IPS-18c (cell line): Measurements from ENCODE around the gene SPTBN5.

Experiments
- H3K4me3 ChIP-seq: 2 replicates; pipeline ENCODE4 v1.7.0; 2013; ENCODE audit warnings: low read depth, mild to moderate bottlenecking, low read length, moderate library complexity; ENCODE audit not compliant: insufficient read depth
- H3K9me3 ChIP-seq: one replicate; pipeline ENCODE4 v1.6.1; 2013; ENCODE audit warnings: mild to moderate bottlenecking, low read length, moderate library complexity; ENCODE audit not compliant: control insufficient read depth, insufficient read depth

Gene SPTBN5

GRCh38 chr15:41894251-41894790 lies 468 bp upstream of the SPTBN5 start:
- no peak overlapping the region for H3K4me3 ChIP-seq

DNA sequence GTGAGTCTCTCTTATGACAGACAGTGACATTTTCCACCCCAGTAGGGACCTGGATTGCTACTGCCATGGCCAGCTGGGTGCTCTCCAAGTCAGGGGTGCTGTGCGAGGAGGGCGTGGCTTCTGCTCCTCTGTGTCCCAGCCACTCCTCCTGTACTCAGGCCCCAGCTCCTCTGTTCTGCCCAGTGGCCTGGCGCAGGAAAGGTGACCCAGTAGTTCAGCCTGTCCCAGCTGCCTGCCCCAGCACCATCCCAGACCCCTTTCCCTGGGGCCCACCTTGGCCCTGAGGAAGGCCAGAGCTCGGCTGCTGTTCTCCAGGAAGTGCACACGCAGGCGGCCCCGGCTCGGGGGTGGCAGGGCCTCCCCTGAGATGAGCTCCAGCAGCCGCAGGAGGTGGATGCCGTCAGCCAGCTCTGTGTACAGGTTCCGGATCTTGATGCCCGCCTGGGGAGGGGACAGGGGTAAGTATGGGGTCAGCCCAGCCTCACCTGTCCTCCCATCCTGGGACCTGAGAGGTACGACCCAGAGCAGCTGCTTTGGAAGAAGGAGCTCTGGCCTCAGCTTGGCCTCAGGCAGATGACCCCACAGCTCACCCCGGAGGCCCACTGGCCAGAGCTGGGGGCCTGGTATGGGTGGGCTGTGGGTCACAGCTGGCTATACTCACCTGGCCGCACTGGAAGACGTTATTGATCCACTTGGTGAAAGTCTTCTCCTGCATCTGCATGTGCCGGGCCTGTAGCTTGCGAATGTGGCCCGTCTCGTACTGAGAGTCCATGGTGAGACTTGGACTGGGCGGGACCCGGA lies 1.0 kb downstream of the SPTBN5 start:
- Histone ChIP-seq H3K9me3 (no peaks in the 10 kb centered on the region), H3K4me3 (no peak overlapping the region)

More at GRCh38 chr15:41894251-41894790, 468 bp upstream of the SPTBN5 start:
- H3K9me3 ChIP-seq, result no peaks in the 10 kb centered on the region

GRCh38 chr15:41891946-41892345 lies 1.9 kb downstream of the SPTBN5 start:
- H3K4me3 ChIP-seq, result no peak overlapping the region
- no peaks in the 10 kb centered on the region for H3K9me3 ChIP-seq

DNA sequence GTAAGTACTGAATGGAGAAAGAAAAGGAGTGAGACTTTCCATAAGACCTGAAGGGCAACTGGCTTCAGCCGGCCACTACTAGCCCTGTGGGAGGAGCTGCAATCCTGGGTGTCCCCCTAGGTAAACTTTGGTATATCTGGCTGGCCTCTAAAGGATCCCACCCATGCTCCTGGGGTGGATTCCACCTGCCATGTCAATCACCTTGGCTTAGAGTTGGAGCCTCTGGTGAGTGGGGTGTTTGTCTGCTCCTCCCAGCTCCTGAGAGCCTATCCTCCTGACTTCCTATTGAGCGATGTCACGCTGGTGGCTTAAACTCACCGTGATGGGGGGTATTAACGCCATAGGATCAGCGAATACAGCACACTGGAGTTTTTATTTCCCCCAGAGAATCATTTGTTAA lies 2.6 kb downstream of the SPTBN5 start:
- Histone ChIP-seq H3K9me3 (no peaks in the 10 kb centered on the region), H3K4me3 (no peak overlapping the region)

DNA sequence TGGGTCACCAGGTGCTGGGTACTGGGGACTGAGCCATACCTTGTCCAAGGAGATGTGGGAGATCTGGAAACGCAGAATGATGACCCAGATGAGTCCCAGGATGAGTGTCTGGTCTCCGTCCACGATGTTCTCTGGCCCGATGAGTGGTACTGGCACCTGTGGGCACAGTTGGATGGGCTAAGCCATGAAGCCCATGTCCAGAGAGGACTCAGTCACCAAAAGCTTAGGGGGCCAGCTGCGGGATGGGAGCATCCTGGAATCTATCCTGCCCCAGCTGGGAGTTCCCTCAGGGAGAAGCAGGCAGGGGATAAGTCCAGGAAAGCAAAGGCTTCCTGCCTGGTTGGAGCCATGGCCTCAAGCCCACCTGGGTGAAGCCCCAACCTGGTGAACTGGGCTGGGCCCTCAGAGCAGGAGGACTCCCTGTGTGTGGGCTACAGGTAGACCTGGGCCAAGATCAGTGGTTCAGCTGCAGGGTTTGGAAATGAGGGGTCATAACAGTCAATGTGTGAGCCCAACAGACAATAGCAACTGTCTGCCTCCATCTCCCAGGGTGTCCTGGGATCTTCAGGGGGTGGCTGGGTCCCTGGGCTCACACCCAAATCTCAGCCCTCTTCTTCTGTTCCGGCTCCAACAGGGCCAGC lies 3.7 kb downstream of the SPTBN5 start:
- no peak overlapping the region for H3K4me3 ChIP-seq
- no peaks in the 10 kb centered on the region for H3K9me3 ChIP-seq

GRCh38 chr15:41888662-41889253 lies 5.1 kb downstream of the SPTBN5 start:
- Histone ChIP-seq H3K9me3 (no peaks in the 10 kb centered on the region), H3K4me3 (no peak overlapping the region)

- Histone ChIP-seq H3K4me3 (no peak overlapping the region), H3K9me3 (no peaks in the 10 kb centered on the region)
These were observed 6.0 kb downstream of the SPTBN5 start for GRCh38 chr15:41887893-41888292.

DNA sequence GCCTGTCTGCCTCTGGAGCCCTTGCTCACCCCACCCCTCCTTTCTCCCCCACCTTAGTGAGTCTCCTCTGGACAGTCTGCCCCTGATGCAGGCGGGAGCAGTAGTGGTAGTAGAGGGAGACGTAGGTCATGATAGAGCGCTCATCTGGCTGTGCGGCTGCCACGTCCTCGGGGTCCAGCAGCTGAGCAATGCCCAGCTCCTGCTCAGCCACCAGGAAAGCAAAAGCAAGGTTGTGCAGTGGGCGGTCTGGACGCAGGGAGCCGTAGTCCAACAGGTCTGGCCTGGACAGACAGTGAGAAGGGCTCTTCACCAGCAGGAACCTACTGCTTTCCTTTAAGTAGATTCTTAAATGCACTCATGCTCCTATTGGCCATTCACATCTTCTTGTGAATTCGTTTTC lies 6.7 kb downstream of the SPTBN5 start:
- H3K4me3 ChIP-seq, result no peak overlapping the region
- H3K9me3 ChIP-seq, result no peaks in the 10 kb centered on the region

GRCh38 chr15:41886741-41887140 lies 7.1 kb downstream of the SPTBN5 start:
- Histone ChIP-seq H3K4me3 (no peak overlapping the region), H3K9me3 (no peaks in the 10 kb centered on the region)

- Histone ChIP-seq H3K4me3 (no peak overlapping the region), H3K9me3 (no peaks in the 10 kb centered on the region)
These were observed 8.0 kb downstream of the SPTBN5 start for GRCh38 chr15:41885841-41886240.

DNA sequence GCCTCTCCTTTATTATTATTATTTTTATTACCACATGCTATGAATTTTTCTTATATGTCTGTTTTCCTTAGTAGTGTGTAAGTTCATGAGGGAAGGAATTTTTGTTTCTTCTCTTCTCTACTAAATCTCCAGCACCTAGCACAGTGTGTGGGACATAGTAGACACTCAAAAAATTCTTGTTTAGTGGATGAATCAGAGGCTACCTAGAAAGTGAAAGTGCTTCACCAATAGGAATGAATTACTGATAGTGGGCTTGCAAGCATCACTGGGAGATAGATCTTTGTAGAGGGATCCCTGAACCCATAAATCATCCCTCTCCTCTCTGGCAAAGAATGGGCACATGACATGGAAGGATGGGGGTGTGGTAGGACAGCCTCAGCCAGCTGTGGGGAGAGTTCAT lies 8.5 kb downstream of the SPTBN5 start:
- H3K4me3 ChIP-seq, result no peak overlapping the region
- no peaks in the 10 kb centered on the region for H3K9me3 ChIP-seq

DNA sequence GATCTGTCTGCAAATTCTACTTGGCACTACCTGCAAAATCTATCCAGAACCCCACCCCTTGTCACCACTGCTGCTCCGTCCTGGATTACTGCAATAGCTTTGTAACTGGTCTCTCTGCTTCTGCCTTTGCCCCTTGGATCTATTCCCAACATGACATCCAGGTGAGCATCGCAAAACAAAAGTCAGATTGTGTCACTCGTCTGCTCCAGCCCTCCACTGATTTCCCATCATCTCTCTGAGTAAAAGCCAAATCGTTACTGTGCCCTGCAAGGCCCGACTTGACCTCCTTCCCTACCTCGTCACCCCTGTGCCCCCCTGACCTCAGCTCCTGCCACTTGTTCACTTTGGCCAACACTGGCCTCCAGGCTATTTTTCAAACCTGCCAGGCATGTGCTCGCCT lies 9.4 kb downstream of the SPTBN5 start:
- Histone ChIP-seq H3K9me3 (no peaks in the 10 kb centered on the region), H3K4me3 (no peak overlapping the region)

DNA sequence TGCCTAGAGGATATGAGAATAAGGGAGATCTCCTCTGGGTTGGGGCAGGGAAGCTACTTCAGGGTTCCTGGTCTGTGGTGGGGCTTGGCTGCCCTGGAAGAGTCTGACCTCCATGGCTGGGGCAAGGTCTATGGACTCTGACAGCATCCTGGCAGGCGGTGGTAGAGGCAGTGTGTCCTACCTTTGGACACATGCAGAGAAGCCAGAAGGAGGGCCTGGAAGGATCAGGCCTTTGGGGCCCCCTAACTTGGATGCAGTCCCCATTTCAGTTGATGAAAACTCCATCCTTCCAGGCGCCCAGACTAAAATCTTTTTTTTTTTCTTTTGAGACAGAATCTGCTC lies 10.4 kb downstream of the SPTBN5 start:
- no peak overlapping the region for H3K4me3 ChIP-seq
- no peaks in the 10 kb centered on the region for H3K9me3 ChIP-seq

GRCh38 chr15:41882689-41883483 lies 11.0 kb downstream of the SPTBN5 start:
- Histone ChIP-seq H3K9me3 (no peaks in the 10 kb centered on the region), H3K4me3 (peak overlapping the region; percentile 44; the same call in 1 of the 2 replicates)

DNA sequence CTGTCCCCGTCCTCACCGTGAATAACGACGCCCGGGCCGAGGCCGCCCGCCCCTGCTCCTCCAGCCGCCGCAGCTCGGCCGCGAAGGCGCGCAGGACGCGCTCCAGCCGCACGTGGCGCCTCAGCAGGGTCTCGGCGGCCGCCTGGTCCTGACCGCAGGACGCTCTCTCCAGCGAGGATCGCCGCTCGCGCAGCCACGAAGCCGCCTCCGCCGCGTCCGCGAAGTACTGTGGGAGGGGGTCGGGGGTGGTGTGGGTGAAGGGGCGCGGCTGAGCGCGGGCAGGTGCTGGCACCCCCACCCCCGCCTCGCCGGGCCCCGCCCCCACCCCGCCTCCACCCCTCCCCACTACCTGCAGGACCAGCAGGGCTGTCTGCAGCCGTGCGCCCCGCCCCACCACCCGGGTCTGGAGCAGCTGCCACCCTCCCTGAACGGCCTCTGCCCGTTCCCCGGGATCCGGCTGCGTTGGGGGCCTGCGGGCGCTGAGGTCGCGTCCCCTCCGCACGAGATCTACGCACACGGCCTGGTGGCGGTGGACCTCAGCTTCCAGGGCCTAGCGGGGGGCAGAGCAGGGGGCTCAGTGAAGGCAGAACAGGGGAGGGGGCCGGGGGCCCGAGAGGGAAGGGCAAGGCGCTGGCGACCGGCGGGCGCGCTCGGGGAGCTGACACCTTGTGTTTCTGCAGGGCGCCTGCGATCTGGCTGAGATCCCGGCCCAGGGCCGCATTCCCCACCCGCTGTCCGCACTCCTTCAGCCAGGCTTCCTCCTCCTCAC lies 11.7 kb downstream of the SPTBN5 start:
- no peaks in the 10 kb centered on the region for H3K9me3 ChIP-seq
- H3K4me3 ChIP-seq, result peak overlapping the region; percentile 44

DNA sequence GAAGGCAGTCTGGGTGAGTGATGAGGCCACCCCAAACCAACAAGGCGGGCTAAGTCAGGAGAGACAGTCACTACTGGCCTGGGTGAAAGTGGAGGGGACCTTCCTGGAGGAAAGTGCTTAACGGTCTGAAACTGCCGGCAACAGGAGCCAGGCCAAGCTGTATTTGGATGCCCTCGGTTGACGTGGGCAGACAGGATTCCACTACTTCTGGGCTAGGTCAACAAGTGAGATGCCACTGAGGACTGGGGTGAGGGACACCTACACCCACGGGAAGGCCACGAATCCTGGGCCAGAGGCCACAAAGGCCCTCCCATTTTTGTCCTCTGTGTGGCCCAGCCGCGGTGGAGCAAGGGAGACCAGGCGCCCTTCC lies 12.3 kb downstream of the SPTBN5 start:
- H3K4me3 ChIP-seq, result no peak overlapping the region
- H3K9me3 ChIP-seq, result no peaks in the 10 kb centered on the region

DNA sequence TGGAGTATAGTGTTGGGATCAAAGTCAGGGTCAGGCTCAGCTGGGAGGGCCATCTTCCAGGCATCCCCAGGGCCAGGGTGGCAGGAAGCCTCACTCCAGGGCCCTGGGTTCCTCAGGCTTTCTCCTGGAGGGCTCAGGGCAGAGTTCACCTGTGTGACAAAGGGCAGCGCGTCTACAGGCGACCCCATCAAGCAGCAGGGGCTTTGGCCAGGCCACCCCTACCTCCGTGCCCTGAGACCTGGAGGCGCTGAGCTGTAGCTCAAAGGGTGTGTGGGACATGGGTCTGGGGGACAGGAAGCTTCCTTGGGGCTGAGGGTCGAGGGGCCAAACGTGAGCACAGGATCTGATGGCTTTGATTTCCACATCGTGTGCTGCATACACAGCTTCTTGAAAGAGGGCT lies 12.8 kb downstream of the SPTBN5 start:
- no peak overlapping the region for H3K4me3 ChIP-seq
- no peaks in the 10 kb centered on the region for H3K9me3 ChIP-seq
